ENCODE data around the gene MYPOP.
"Not testable (repeated sequence)": the region's sequence is repeated elsewhere in the genome, so short reads cannot be mapped to it uniquely, and the experiment has no call there.

The MYPOP gene

DNA sequence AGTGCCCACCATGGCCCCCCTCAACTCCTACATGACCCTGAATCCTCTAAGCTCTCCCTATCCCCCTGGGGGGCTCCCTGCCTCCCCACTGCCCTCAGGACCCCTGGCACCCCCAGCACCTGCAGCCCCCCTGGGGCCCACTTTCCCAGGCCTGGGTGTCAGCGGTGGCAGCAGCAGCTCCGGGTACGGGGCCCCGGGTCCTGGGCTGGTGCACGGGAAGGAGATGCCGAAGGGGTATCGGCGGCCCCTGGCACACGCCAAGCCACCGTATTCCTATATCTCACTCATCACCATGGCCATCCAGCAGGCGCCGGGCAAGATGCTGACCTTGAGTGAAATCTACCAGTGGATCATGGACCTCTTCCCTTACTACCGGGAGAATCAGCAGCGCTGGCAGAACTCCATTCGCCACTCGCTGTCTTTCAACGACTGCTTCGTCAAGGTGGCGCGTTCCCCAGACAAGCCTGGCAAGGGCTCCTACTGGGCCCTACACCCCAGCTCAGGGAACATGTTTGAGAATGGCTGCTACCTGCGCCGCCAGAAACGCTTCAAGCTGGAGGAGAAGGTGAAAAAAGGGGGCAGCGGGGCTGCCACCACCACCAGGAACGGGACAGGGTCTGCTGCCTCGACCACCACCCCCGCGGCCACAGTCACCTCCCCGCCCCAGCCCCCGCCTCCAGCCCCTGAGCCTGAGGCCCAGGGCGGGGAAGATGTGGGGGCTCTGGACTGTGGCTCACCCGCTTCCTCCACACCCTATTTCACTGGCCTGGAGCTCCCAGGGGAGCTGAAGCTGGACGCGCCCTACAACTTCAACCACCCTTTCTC is 30.1 kb downstream of the MYPOP start:
- TF ChIP-seq, protein P1, sequence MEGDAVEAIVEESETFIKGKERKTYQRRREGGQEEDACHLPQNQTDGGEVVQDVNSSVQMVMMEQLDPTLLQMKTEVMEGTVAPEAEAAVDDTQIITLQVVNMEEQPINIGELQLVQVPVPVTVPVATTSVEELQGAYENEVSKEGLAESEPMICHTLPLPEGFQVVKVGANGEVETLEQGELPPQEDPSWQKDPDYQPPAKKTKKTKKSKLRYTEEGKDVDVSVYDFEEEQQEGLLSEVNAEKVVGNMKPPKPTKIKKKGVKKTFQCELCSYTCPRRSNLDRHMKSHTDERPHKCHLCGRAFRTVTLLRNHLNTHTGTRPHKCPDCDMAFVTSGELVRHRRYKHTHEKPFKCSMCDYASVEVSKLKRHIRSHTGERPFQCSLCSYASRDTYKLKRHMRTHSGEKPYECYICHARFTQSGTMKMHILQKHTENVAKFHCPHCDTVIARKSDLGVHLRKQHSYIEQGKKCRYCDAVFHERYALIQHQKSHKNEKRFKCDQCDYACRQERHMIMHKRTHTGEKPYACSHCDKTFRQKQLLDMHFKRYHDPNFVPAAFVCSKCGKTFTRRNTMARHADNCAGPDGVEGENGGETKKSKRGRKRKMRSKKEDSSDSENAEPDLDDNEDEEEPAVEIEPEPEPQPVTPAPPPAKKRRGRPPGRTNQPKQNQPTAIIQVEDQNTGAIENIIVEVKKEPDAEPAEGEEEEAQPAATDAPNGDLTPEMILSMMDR (IDR thresholded peaks at IDR 0.05; ENCODE audit: insufficient read depth, low read depth, low read length, missing control alignments), result no peak
- no peak overlapping the region for H3K4me3 ChIP-seq (ENCODE audit: low read length)
- no peak for DNase-seq (ENCODE audit: low read depth)

GRCh38 chr19:45870798-45871197 is 31.6 kb downstream of the MYPOP start:
- DNase-seq (ENCODE audit: low read depth), result no peak
- H3K4me3 ChIP-seq (ENCODE audit: low read length), result no peak overlapping the region
- TF ChIP-seq, protein P1 (IDR thresholded peaks at IDR 0.05; ENCODE audit: insufficient read depth, low read depth, low read length, missing control alignments), result no peak

DNA sequence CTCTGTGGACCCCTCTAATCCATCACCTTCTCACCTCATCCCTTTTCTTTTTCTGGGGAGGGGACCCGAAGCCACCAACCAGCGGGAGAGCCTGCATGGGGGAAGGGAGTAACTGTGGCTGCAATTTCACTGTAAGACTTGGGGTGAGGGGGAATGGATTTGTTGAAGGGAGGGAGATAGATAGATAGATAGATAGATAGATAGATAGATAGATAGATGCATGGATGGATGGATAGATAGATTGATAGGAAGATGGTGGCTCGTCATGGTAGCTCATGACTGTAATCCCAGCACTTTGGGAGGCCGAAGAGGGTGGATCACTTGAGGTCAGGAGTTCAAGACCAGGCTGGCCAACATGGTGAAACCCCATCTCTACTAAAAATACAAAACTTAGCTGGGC is 35.2 kb downstream of the MYPOP start:
- not testable (repeated sequence) for DNase-seq (ENCODE audit: low read depth); H3K4me3 ChIP-seq (ENCODE audit: low read length)

- TF ChIP-seq, protein P1 (IDR thresholded peaks at IDR 0.05; ENCODE audit: insufficient read depth, low read depth, low read length, missing control alignments), result no peak
- no peak for DNase-seq (ENCODE audit: low read depth)
- no peak overlapping the region for H3K4me3 ChIP-seq (ENCODE audit: low read length)
These were observed 35.8 kb downstream of the MYPOP start for GRCh38 chr19:45866400-45867176.

- TF ChIP-seq, protein P1 (IDR thresholded peaks at IDR 0.05; ENCODE audit: insufficient read depth, low read depth, low read length, missing control alignments), result no peak
- no peak overlapping the region for H3K4me3 ChIP-seq (ENCODE audit: low read length)
- DNase-seq (ENCODE audit: low read depth), result no peak
These were observed 37.0 kb downstream of the MYPOP start for GRCh38 chr19:45865269-45865948.

DNA sequence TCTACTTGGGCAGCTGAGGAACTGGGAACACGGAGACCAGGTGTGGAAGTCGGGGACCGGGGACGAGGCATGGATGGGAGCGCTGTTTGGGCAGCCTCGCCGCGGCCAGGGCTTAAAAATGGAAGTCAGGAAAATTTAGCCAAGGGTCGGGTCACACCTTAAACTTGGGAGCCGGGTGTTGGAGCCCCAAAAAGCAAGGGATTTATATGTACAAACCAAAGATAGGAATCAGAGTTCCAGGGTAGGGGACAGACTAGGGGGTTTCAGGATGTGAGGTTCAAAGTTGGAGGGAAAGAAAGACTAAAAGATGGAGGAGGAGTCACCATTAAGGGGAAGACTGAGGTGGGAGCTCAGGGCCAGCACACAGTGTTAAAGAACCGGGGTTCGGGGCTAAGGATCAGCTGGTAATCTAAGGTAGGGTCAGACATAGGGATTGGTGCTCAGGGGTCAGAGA is 37.8 kb downstream of the MYPOP start:
- TF ChIP-seq, protein P1 (IDR thresholded peaks at IDR 0.05; ENCODE audit: insufficient read depth, low read depth, low read length, missing control alignments), result no peak
- no peak for DNase-seq (ENCODE audit: low read depth)
- H3K4me3 ChIP-seq (ENCODE audit: low read length), result no peak overlapping the region
